Hepatocyte (in vitro differentiated cells): ENCODE results near the gene CYB561D1. TPM values are rescaled to one million over a fixed set of nuclear protein-coding genes. Genes with fewer than 3 reads are reported as not detected.
A peak's percentile ranks its signal among the peaks of the same experiment; 100 is the strongest.

Source experiments
- DNase-seq: peaks from one replicate; pipeline ENCODE4 v3.0.0-alpha.2; 2016; ENCODE audit warnings: low spot score
- H2AFZ ChIP-seq: fragments of 200-600 bp; sonication (generic); 2 replicates; pipeline ENCODE4 v1.6.0; 2016; ENCODE audit warnings: antibody characterized with exemption, mild to moderate bottlenecking
- H3K27ac ChIP-seq: fragments of 200-600 bp; sonication (generic); 2 replicates; pipeline ENCODE4 v1.5.1; 2016; ENCODE audit warnings: mild to moderate bottlenecking
- H3K27me3 ChIP-seq: fragments of 200-600 bp; sonication (generic); 2 replicates; pipeline ENCODE4 v1.6.1; 2016
- H3K36me3 ChIP-seq: fragments of 200-600 bp; sonication (generic); replicated peaks from 2 replicates; pipeline ENCODE4 v1.5.1; 2016; ENCODE audit warnings: low read depth; ENCODE audit not compliant: insufficient read depth
- H3K4me1 ChIP-seq: fragments of 200-600 bp; sonication (generic); 2 replicates; pipeline ENCODE4 v1.5.1; 2016; ENCODE audit warnings: mild to moderate bottlenecking, moderate library complexity; ENCODE audit not compliant: insufficient read depth
- H3K4me2 ChIP-seq: fragments of 200-600 bp; sonication (generic); 2 replicates; pipeline ENCODE4 v1.6.0; 2016
- H3K4me3 ChIP-seq: fragments of 200-600 bp; sonication (generic); 2 replicates; pipeline ENCODE4 v1.5.1; 2016; ENCODE audit warnings: mild to moderate bottlenecking
- H3K79me2 ChIP-seq: fragments of 200-600 bp; sonication (generic); 2 replicates; pipeline ENCODE4 v1.6.0; 2017; ENCODE audit warnings: mild to moderate bottlenecking
- H3K9me2 ChIP-seq: fragments of 200-600 bp; sonication (generic); replicated peaks from 2 replicates; pipeline ENCODE4 v1.6.0; 2017; ENCODE audit warnings: mild to moderate bottlenecking; ENCODE audit not compliant: insufficient read depth
- H3K9me3 ChIP-seq: fragments of 200-600 bp; sonication (generic); 2 replicates; pipeline ENCODE4 v1.5.1; 2016; ENCODE audit warnings: low read depth, mild to moderate bottlenecking
- H4K20me1 ChIP-seq: fragments of 200-600 bp; sonication (generic); 2 replicates; pipeline ENCODE4 v1.6.0; 2016; ENCODE audit warnings: mild to moderate bottlenecking; ENCODE audit not compliant: insufficient read depth, poor library complexity, severe bottlenecking
- CTCF ChIP-seq: fragments of 200-600 bp; sonication (generic); IDR thresholded peaks from 2 replicates; pipeline ENCODE4 v1.5.1; 2016; ENCODE audit warnings: antibody characterized with exemption, mild to moderate bottlenecking; ENCODE audit not compliant: poor library complexity
- EZH2 ChIP-seq: fragments of 200-600 bp; sonication (generic); IDR thresholded peaks from 2 replicates; pipeline ENCODE4 v1.6.1; 2016; ENCODE audit warnings: antibody characterized with exemption, mild to moderate bottlenecking, borderline replicate concordance
- EZH2phosphoT487 ChIP-seq: fragments of 200-600 bp; sonication (generic); IDR thresholded peaks from one replicate; pipeline ENCODE4 v1.6.1; 2018; ENCODE audit warnings: antibody characterized with exemption, mild to moderate bottlenecking, low read depth, moderate library complexity; ENCODE audit not compliant: unreplicated experiment, severe bottlenecking
- WGBS: methylation state at CpG from one replicate; pipeline ENCODE4 v1.1.6; 2016; ENCODE audit warnings: low lambda C conversion rate; ENCODE audit errors: missing lambda C conversion rate; 5-methylcytosine and 5-hydroxymethylcytosine counted together
- polyA plus RNA-seq: library from polyadenylated mRNA; unstranded; fragments of >200 nt; fragmentation: Nextera tagmentation; extraction: Ambion mirVana; gene quantifications from 2 replicates; pipeline ENCODE4 v1.2.1, GENCODE V29; 2016
- total RNA-seq: library from RNA; depleted of rRNA; stranded (reverse); fragments of >200 nt; gene quantifications from 2 replicates; pipeline ENCODE4 v1.2.3, GENCODE V29; 2014

CYB561D1 gene
- total and polyA plus RNA-seq, 2 experiments from 2014 or later: 4.8 to 6.5 TPM

DNA sequence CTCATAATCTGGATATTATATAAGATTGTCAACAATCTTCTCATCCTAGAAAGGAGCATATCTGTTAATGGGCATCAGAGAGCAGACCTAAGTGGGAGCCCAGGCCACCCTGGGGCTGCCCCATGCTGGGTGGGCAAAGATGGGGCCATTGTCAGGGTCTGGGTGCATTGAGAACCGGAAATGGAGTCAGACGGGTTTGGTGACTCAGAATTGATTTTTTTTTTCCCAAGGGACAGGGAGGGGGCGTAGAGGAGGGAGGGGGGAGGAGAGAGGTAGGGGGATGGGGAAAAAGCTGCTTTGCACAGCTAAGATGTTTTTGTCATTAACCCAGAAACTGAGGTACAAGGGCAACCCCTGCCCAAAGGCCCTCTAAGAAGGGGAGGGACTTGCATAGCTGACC is 8.9 kb upstream of the CYB561D1 start:
- H3K4me3 ChIP-seq: peak overlapping the region; percentile 96
- peak overlapping the region; percentile 98 for H3K4me2 ChIP-seq
- H3K27me3 ChIP-seq: peaks cover 16% of the 10 kb centered on the region
- H4K20me1 ChIP-seq: no peaks in the 10 kb centered on the region
- H2AFZ ChIP-seq: no peak overlapping the region
- TF ChIP-seq CTCF (no peak), EZH2phosphoT487 (no peak), EZH2 (no peak)
- peaks cover 10% of the 10 kb centered on the region for H3K79me2 ChIP-seq
- no peaks in the 10 kb centered on the region for H3K9me2 ChIP-seq
- H3K4me1 ChIP-seq: peaks cover 15% of the 10 kb centered on the region
- H3K27ac ChIP-seq: peak overlapping the region; percentile 99
- H3K9me3 ChIP-seq: no peaks in the 10 kb centered on the region
- no peak for DNase-seq
- 19% methylated on average over 3 of the region's 3 CpGs for WGBS
- no peaks in the 10 kb centered on the region for H3K36me3 ChIP-seq

DNA sequence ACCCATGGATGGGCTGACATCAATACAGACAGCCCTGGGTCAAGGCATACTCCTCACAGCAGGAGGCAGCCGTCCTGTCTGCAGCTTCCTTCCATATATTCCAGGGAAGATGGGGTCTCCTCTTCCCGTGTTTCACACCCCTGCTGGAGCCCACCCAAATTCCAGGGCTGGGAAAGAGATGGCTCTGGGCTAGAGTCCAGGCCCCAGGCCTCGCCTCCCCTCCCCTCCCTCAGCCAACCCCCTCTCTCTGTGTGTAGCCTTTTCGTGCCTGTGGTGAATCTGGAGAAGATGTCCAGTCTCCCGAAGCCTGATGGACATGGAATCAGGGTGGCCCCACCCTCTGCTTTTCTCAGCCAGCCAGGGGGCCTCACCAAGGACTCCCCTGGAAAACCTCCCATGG is 6.6 kb upstream of the CYB561D1 start:
- TF ChIP-seq EZH2 (no peak), EZH2phosphoT487 (no peak), CTCF (no peak)
- DNase-seq: no peak
- no peak overlapping the region for H2AFZ ChIP-seq
- H3K9me3 ChIP-seq: no peaks in the 10 kb centered on the region
- peaks cover 3% of the 10 kb centered on the region for H3K27me3 ChIP-seq
- no peak overlapping the region for H3K27ac ChIP-seq
- H3K79me2 ChIP-seq: peaks cover 10% of the 10 kb centered on the region
- no peaks in the 10 kb centered on the region for H3K36me3 ChIP-seq
- H3K4me3 ChIP-seq: no peak overlapping the region
- no peaks in the 10 kb centered on the region for H4K20me1 ChIP-seq
- no peaks in the 10 kb centered on the region for H3K9me2 ChIP-seq
- peaks cover 15% of the 10 kb centered on the region for H3K4me1 ChIP-seq
- 72% methylated on average over 4 of the region's 5 CpGs for WGBS
- H3K4me2 ChIP-seq: no peak overlapping the region

- H3K9me3 ChIP-seq: no peaks in the 10 kb centered on the region
- H3K4me1 ChIP-seq: peaks cover 10% of the 10 kb centered on the region
- no peaks in the 10 kb centered on the region for H4K20me1 ChIP-seq
- no peak overlapping the region for H2AFZ ChIP-seq
- TF ChIP-seq CTCF (no peak), EZH2phosphoT487 (no peak), EZH2 (no peak)
- WGBS: 82% methylated on average over 5 of the region's 5 CpGs
- H3K4me2 ChIP-seq: no peak overlapping the region
- peaks cover 10% of the 10 kb centered on the region for H3K79me2 ChIP-seq
- no peak overlapping the region for H3K4me3 ChIP-seq
- no peak overlapping the region for H3K27ac ChIP-seq
- no peak for DNase-seq
- H3K9me2 ChIP-seq: no peaks in the 10 kb centered on the region
- no peaks in the 10 kb centered on the region for H3K36me3 ChIP-seq
- H3K27me3 ChIP-seq: no peaks in the 10 kb centered on the region
These were observed 5.7 kb upstream of the CYB561D1 start for GRCh38 chr1:109488201-109488600.

DNA sequence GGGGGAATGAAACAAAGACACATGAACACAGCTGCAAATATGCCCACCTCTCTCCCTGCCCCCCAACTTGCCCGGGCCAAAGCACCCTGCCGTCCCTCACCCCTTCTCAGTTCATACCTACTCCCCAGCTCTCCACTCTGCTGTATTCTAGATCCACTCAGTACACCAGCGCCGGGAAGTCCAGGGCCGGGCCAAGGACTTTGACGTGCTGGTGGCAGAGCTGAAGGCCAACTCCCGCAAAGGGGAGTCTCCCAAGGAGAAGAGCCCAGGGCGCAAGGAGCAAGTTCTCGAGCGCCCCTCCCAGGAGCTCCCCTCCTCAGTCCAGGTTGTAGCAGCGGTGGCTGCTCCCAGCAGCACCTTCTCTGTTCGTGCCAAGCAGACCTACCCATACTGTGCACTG is 5.2 kb upstream of the CYB561D1 start:
- no peak for TF ChIP-seq CTCF
- TF ChIP-seq EZH2phosphoT487: no peak
- TF ChIP-seq EZH2: no peak
- no peak overlapping the region for H2AFZ ChIP-seq
- peaks cover 10% of the 10 kb centered on the region for H3K79me2 ChIP-seq
- H3K27ac ChIP-seq: no peak overlapping the region
- DNase-seq: no peak
- 99% methylated on average over 12 of the region's 12 CpGs for WGBS
- no peak overlapping the region for H3K4me2 ChIP-seq
- H4K20me1 ChIP-seq: no peaks in the 10 kb centered on the region
- peaks cover 8% of the 10 kb centered on the region for H3K4me1 ChIP-seq
- no peaks in the 10 kb centered on the region for H3K27me3 ChIP-seq
- no peaks in the 10 kb centered on the region for H3K9me2 ChIP-seq
- H3K9me3 ChIP-seq: no peaks in the 10 kb centered on the region
- H3K4me3 ChIP-seq: no peak overlapping the region
- H3K36me3 ChIP-seq: no peaks in the 10 kb centered on the region
